GM12878 (cell line): ENCODE results near the gene IRGQ. TPM values are rescaled to one million over a fixed set of nuclear protein-coding genes. Genes with fewer than 3 reads are reported as not detected.

ENCODE experiments used
- CBFB ChIP-seq: IDR thresholded peaks from 2 replicates; pipeline ENCODE4 v1.6.1; 2016; ENCODE audit warnings: antibody characterized with exemption, low read depth
- CBX5 ChIP-seq: sonication (generic); IDR thresholded peaks from 2 replicates; pipeline ENCODE4 v1.6.1; 2016; ENCODE audit warnings: low read depth, moderate library complexity, mild to moderate bottlenecking, inconsistent platforms
- CHD2 ChIP-seq: IDR thresholded peaks from 2 replicates; pipeline ENCODE4 v1.6.1; 2011; ENCODE audit warnings: low read depth, low read length, improper control_type of control experiment, borderline replicate concordance
- DPF2 ChIP-seq: fragments of 450-650 bp; IDR thresholded peaks from 2 replicates; pipeline ENCODE4 v1.6.1; 2017; ENCODE audit warnings: mild to moderate bottlenecking
- EP300 ChIP-seq, 2 experiments: fragments of 150-350 bp in 1 of 2; IDR thresholded peaks; 2 replicates each; pipeline ENCODE4 v1.6.1; 2011 to 2012; ENCODE audit warnings: low read depth in 2 of 2, low read length in 2 of 2, borderline replicate concordance in 1 of 2, improper control_type of control experiment in 1 of 2, inconsistent platforms in 1 of 2; ENCODE audit not compliant: control insufficient read depth in 1 of 2
- FOS ChIP-seq: IDR thresholded peaks from 3 replicates; pipeline ENCODE4 v1.6.1; 2011; ENCODE audit warnings: borderline replicate concordance; ENCODE audit not compliant: insufficient read length; ENCODE audit errors: extremely low read depth
- FOXK2 ChIP-seq: fragments of 450-650 bp; IDR thresholded peaks from 2 replicates; pipeline ENCODE4 v1.6.1; 2017; ENCODE audit warnings: mild to moderate bottlenecking, moderate library complexity
- FOXM1 ChIP-seq: IDR thresholded peaks from 2 replicates; pipeline ENCODE4 v1.6.1; 2012; ENCODE audit warnings: low read depth, mild to moderate bottlenecking, inconsistent platforms, low read length, moderate library complexity
- HCFC1 ChIP-seq: fragments of 150-350 bp; IDR thresholded peaks from 2 replicates; pipeline ENCODE4 v1.6.1; 2014; ENCODE audit warnings: low read length
- IKZF2 ChIP-seq, 2 experiments: fragments of 450-650 bp; IDR thresholded peaks; 2 replicates each; pipeline ENCODE4 v1.6.1; 2017; ENCODE audit warnings: mild to moderate bottlenecking in 2 of 2, moderate library complexity in 2 of 2
- NBN ChIP-seq: fragments of 450-650 bp; IDR thresholded peaks from 2 replicates; pipeline ENCODE4 v1.6.1; 2016
- NFYA ChIP-seq: IDR thresholded peaks from 2 replicates; pipeline ENCODE4 v1.6.1; 2011; ENCODE audit warnings: low read depth, mild to moderate bottlenecking, low read length, improper control_type of control experiment, borderline replicate concordance
- PAX5 ChIP-seq: IDR thresholded peaks from 2 replicates; pipeline ENCODE4 v1.6.1; 2011; ENCODE audit warnings: low read depth, low read length, borderline replicate concordance
- PBX3 ChIP-seq: IDR thresholded peaks from 2 replicates; pipeline ENCODE4 v1.6.1; 2011; ENCODE audit warnings: mild to moderate bottlenecking, low read depth, low read length, moderate library complexity; ENCODE audit not compliant: insufficient replicate concordance
- PML ChIP-seq: IDR thresholded peaks from 2 replicates; pipeline ENCODE4 v1.6.1; 2012; ENCODE audit warnings: low read length, inconsistent platforms
- RELA ChIP-seq: fragments of 450-650 bp; IDR thresholded peaks from 2 replicates; pipeline ENCODE4 v1.8.0; 2014; ENCODE audit warnings: borderline replicate concordance; ENCODE audit not compliant: partially characterized antibody
- SIX5 ChIP-seq: IDR thresholded peaks from 2 replicates; pipeline ENCODE4 v1.6.1; 2011; ENCODE audit warnings: mild to moderate bottlenecking, low read depth, low read length, moderate library complexity; ENCODE audit not compliant: severe bottlenecking
- SMARCA5 ChIP-seq: fragments of 450-650 bp; IDR thresholded peaks from 2 replicates; pipeline ENCODE4 v1.6.1; 2017; ENCODE audit warnings: mild to moderate bottlenecking
- SREBF1 ChIP-seq: IDR thresholded peaks from 2 replicates; pipeline ENCODE4 v1.6.1; 2012; ENCODE audit warnings: mild to moderate bottlenecking, low read length
- ZNF207 ChIP-seq: fragments of 450-650 bp; IDR thresholded peaks from 2 replicates; pipeline ENCODE4 v1.6.1; 2014; ENCODE audit warnings: antibody characterized with exemption, mild to moderate bottlenecking, borderline replicate concordance
- polyA plus RNA-seq, 11 experiments: library from polyadenylated mRNA; depleted of rRNA in 4 of 11; unstranded in 6 of 11; stranded (reverse) in 5 of 11; fragments of >200 nt; fragmentation: Nextera tagmentation in 4 of 11; fragmentation: Illumina TruSeq in 1 of 11; extraction: Ambion mirVana in 4 of 11; extraction: Trizol in 1 of 11; gene quantifications; 1 replicate in 1 of 11; 2 replicates in 10 of 11; pipeline versions ENCODE4 v1.2.1 to v1.2.3, GENCODE V29; 2011 to 2016; ENCODE audit warnings: inconsistent platforms in 2 of 11, missing spikeins in 2 of 11, low read depth in 1 of 11
- total RNA-seq, 4 experiments: library from RNA; depleted of rRNA in 3 of 4; stranded (reverse); fragments of >200 nt in 3 of 4; fragmentation: Illumina TruSeq in 1 of 4; extraction: Trizol in 1 of 4; gene quantifications; 2 replicates each; pipeline versions ENCODE4 v1.2.1 to v1.2.3, GENCODE V29; 2013 to 2021
- TF ChIP-seq, protein P1 (sequence below): fragments of 450-650 bp; IDR thresholded peaks from 2 replicates; pipeline ENCODE4 v1.6.1; 2017; ENCODE audit warnings: antibody characterized with exemption, mild to moderate bottlenecking, moderate library complexity
- TF ChIP-seq, protein P2 (sequence below), 3 experiments: IDR thresholded peaks in 2 of 3; conservative IDR thresholded peaks in 1 of 3; 2 replicates each; pipeline ENCODE4 v1.5.1; 2011; ENCODE audit warnings: low read depth in 3 of 3, low read length in 3 of 3, mild to moderate bottlenecking in 3 of 3, control low read depth in 2 of 3, moderate library complexity in 2 of 3, inconsistent platforms in 1 of 3, mixed read lengths in 1 of 3; ENCODE audit not compliant: control insufficient read depth in 2 of 3, insufficient read depth in 1 of 3; ENCODE audit errors: extremely low read depth in 1 of 3
- TF ChIP-seq, protein P3 (sequence below): fragments of 450-650 bp; IDR thresholded peaks from 2 replicates; pipeline ENCODE4 v1.6.1; 2016; ENCODE audit warnings: mild to moderate bottlenecking

The IRGQ gene
- total and polyA plus RNA-seq, 10 of the 15 experiments (the other 5 are each of a cell fraction or from before 2014, with no cell fraction given), result 3.3 to 20.8 (median 9.0) TPM

DNA sequence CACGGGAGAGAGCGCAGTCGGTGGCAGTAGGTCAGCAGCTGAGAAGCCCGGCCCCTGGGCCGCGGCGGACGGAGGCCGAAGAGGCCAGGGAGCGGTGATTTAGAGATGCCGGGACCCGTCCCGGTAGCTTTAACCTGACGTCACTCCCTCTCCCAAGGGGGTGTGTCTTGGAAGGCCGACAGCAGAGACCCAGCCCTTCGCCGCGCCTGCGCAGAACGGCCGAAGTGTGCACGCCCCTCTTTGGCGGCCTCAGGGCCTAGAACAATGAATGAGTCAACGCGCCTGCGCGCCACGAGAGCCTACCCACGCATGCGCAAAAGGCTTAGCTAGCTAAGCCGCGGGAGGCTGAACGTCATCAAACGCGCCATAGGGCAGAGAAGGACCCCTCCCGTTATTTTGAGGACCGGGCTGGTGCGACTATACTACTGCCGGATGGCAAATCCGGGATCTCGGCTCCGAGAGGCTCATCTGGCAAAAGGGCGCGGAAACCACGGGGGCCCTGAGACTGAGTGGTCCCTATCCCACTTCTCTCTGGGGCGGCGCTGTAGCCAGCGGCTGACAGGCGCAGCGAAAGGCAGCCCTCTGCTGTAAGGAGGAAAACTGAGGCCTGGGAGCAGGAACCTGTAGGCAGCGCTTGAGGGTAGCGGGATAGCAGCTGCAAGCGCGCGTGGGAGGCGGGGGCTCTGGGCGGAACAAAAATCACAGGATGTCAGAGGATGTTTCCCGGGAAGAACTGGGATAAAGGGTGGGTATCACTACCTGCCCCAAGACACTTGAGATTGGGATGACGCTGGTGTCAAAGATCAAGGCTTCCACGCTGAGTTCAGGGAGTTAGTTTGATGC, at the start of gene IRGQ, which contains the start of gene ZNF576 (continued):
- TF ChIP-seq, protein P1, sequence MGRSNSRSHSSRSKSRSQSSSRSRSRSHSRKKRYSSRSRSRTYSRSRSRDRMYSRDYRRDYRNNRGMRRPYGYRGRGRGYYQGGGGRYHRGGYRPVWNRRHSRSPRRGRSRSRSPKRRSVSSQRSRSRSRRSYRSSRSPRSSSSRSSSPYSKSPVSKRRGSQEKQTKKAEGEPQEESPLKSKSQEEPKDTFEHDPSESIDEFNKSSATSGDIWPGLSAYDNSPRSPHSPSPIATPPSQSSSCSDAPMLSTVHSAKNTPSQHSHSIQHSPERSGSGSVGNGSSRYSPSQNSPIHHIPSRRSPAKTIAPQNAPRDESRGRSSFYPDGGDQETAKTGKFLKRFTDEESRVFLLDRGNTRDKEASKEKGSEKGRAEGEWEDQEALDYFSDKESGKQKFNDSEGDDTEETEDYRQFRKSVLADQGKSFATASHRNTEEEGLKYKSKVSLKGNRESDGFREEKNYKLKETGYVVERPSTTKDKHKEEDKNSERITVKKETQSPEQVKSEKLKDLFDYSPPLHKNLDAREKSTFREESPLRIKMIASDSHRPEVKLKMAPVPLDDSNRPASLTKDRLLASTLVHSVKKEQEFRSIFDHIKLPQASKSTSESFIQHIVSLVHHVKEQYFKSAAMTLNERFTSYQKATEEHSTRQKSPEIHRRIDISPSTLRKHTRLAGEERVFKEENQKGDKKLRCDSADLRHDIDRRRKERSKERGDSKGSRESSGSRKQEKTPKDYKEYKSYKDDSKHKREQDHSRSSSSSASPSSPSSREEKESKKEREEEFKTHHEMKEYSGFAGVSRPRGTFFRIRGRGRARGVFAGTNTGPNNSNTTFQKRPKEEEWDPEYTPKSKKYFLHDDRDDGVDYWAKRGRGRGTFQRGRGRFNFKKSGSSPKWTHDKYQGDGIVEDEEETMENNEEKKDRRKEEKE, result no peak
- no peak for TF ChIP-seq PBX3
- TF ChIP-seq DPF2, result peak; percentile 37; the same call in 1 of the 2 replicates
- peak; percentile 91 for TF ChIP-seq CBFB
- no peak for TF ChIP-seq FOXM1
- TF ChIP-seq IKZF2 (IDR thresholded peaks at IDR 0.05), result peak; percentile 56 to 73
- 0 out of 2 replicates have a peak, but pooled peaks have one; percentile 33 for TF ChIP-seq CHD2
- peak; percentile 85 for TF ChIP-seq HCFC1
- peak; percentile 41; the same call in 1 of the 2 replicates for TF ChIP-seq PML
- TF ChIP-seq, protein P2, sequence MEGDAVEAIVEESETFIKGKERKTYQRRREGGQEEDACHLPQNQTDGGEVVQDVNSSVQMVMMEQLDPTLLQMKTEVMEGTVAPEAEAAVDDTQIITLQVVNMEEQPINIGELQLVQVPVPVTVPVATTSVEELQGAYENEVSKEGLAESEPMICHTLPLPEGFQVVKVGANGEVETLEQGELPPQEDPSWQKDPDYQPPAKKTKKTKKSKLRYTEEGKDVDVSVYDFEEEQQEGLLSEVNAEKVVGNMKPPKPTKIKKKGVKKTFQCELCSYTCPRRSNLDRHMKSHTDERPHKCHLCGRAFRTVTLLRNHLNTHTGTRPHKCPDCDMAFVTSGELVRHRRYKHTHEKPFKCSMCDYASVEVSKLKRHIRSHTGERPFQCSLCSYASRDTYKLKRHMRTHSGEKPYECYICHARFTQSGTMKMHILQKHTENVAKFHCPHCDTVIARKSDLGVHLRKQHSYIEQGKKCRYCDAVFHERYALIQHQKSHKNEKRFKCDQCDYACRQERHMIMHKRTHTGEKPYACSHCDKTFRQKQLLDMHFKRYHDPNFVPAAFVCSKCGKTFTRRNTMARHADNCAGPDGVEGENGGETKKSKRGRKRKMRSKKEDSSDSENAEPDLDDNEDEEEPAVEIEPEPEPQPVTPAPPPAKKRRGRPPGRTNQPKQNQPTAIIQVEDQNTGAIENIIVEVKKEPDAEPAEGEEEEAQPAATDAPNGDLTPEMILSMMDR (IDR thresholded peaks at IDR 0.05 in 2 of 3, conservative IDR thresholded peaks at IDR 0.05 in 1 of 3; ENCODE audit: control insufficient read depth in 2 of 3, extremely low read depth in 1 of 3, insufficient read depth in 1 of 3, low read depth in 3 of 3, low read length in 3 of 3), result peak in 1 of 3 experiments; percentile 12; a peak in 1 of 6 replicates
- TF ChIP-seq NFYA, result no peak
- no peak for TF ChIP-seq CBX5
- no peak for TF ChIP-seq FOS
- 0 out of 2 replicates have a peak, but pooled peaks have one; percentile 17 for TF ChIP-seq SREBF1
- TF ChIP-seq EP300 (IDR thresholded peaks at IDR 0.05; ENCODE audit: borderline replicate concordance in 1 of 2, control insufficient read depth in 1 of 2, low read depth in 2 of 2, low read length in 2 of 2), result no peak
- peak; percentile 97 for TF ChIP-seq NBN
- no peak; the same call in 1 of the 2 replicates for TF ChIP-seq SMARCA5
- TF ChIP-seq, protein P3, sequence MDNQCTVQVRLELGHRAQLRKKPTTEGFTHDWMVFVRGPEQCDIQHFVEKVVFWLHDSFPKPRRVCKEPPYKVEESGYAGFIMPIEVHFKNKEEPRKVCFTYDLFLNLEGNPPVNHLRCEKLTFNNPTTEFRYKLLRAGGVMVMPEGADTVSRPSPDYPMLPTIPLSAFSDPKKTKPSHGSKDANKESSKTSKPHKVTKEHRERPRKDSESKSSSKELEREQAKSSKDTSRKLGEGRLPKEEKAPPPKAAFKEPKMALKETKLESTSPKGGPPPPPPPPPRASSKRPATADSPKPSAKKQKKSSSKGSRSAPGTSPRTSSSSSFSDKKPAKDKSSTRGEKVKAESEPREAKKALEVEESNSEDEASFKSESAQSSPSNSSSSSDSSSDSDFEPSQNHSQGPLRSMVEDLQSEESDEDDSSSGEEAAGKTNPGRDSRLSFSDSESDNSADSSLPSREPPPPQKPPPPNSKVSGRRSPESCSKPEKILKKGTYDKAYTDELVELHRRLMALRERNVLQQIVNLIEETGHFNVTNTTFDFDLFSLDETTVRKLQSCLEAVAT, result no peak; the same call in 1 of the 2 replicates
- peak; percentile 94 for TF ChIP-seq RELA
- TF ChIP-seq ZNF207, result peak; percentile 96; the same call in 1 of the 2 replicates
- peak; percentile 64 for TF ChIP-seq SIX5
- 0 out of 2 replicates have a peak, but pooled peaks have one; percentile 1 for TF ChIP-seq PAX5
- TF ChIP-seq FOXK2, result peak; percentile 61
